ENCODE results near the gene AR. TPM values are rescaled to one million over a fixed set of nuclear protein-coding genes. Genes with fewer than 3 reads are reported as not detected.

AR gene, protein sequence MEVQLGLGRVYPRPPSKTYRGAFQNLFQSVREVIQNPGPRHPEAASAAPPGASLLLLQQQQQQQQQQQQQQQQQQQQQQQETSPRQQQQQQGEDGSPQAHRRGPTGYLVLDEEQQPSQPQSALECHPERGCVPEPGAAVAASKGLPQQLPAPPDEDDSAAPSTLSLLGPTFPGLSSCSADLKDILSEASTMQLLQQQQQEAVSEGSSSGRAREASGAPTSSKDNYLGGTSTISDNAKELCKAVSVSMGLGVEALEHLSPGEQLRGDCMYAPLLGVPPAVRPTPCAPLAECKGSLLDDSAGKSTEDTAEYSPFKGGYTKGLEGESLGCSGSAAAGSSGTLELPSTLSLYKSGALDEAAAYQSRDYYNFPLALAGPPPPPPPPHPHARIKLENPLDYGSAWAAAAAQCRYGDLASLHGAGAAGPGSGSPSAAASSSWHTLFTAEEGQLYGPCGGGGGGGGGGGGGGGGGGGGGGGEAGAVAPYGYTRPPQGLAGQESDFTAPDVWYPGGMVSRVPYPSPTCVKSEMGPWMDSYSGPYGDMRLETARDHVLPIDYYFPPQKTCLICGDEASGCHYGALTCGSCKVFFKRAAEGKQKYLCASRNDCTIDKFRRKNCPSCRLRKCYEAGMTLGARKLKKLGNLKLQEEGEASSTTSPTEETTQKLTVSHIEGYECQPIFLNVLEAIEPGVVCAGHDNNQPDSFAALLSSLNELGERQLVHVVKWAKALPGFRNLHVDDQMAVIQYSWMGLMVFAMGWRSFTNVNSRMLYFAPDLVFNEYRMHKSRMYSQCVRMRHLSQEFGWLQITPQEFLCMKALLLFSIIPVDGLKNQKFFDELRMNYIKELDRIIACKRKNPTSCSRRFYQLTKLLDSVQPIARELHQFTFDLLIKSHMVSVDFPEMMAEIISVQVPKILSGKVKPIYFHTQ
- total RNA-seq = not detected in 2 replicates

DNA sequence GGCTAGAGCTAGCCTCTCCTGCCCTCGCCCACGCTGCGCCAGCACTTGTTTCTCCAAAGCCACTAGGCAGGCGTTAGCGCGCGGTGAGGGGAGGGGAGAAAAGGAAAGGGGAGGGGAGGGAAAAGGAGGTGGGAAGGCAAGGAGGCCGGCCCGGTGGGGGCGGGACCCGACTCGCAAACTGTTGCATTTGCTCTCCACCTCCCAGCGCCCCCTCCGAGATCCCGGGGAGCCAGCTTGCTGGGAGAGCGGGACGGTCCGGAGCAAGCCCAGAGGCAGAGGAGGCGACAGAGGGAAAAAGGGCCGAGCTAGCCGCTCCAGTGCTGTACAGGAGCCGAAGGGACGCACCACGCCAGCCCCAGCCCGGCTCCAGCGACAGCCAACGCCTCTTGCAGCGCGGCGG is at the start of gene AR:
TSS of gene AR (plus strand) at position 204 of the 400 bp plus-strand sequence. CDS start 1,126 bp downstream, outside the sequence.
- ChIA-PET CTCF (no interaction called here), POLR2A (no interaction called here)
- Mint-ChIP-seq H3K9me3 (peaks cover 3% of the 10 kb centered on the region), H3K4me1 (no peaks in the 10 kb centered on the region), H3K4me3 (no peak within 1 kb of the TSS), H3K27ac (no peak within 1 kb of the TSS), H3K27me3 (peaks cover 8% of the 10 kb centered on the region), H3K36me3 (ENCODE audit: low read depth) (no peaks in the 10 kb centered on the region)
- ATAC-seq (ENCODE audit: low read depth) (no peak), DNase-seq (no peak)
- intact Hi-C loops (cut with micrococcal nuclease) = no loop called here
- TF ChIP-seq, protein P1, sequence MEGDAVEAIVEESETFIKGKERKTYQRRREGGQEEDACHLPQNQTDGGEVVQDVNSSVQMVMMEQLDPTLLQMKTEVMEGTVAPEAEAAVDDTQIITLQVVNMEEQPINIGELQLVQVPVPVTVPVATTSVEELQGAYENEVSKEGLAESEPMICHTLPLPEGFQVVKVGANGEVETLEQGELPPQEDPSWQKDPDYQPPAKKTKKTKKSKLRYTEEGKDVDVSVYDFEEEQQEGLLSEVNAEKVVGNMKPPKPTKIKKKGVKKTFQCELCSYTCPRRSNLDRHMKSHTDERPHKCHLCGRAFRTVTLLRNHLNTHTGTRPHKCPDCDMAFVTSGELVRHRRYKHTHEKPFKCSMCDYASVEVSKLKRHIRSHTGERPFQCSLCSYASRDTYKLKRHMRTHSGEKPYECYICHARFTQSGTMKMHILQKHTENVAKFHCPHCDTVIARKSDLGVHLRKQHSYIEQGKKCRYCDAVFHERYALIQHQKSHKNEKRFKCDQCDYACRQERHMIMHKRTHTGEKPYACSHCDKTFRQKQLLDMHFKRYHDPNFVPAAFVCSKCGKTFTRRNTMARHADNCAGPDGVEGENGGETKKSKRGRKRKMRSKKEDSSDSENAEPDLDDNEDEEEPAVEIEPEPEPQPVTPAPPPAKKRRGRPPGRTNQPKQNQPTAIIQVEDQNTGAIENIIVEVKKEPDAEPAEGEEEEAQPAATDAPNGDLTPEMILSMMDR (IDR thresholded peaks at IDR 0.05) = no peak

DNA sequence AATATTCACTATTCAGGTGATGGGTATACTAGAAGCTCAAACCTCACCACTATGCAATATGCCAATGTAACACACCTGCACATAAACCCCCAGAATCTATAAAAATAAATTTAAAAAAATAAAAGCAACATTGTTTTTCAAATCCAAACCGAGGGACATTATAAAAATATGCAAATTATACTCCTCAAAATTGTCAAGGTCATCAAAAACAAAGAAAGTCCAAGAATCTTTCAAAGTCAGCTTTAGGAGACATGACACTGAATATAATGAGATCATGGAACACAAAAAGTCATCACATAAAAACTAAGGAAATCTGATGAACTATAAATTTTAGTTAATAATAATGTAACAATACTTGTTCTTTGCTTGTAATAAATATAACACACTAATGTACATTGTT is 43.2 kb upstream of the AR start:
- CTCF ChIA-PET = no interaction called here
- POLR2A ChIA-PET = no interaction called here
- H3K9me3 Mint-ChIP-seq = no peaks in the 10 kb centered on the region
- ATAC-seq (ENCODE audit: low read depth) = no peak
- DNase-seq = no peak
- no peaks in the 10 kb centered on the region for H3K27me3 Mint-ChIP-seq
- H3K27ac Mint-ChIP-seq = no peak overlapping the region
- no peak overlapping the region for H3K4me3 Mint-ChIP-seq
- TF ChIP-seq, protein P1 (IDR thresholded peaks at IDR 0.05) = no peak
- H3K36me3 Mint-ChIP-seq (ENCODE audit: low read depth) = no peaks in the 10 kb centered on the region
- intact Hi-C loops (cut with micrococcal nuclease) = no loop called here
- H3K4me1 Mint-ChIP-seq = no peaks in the 10 kb centered on the region

DNA sequence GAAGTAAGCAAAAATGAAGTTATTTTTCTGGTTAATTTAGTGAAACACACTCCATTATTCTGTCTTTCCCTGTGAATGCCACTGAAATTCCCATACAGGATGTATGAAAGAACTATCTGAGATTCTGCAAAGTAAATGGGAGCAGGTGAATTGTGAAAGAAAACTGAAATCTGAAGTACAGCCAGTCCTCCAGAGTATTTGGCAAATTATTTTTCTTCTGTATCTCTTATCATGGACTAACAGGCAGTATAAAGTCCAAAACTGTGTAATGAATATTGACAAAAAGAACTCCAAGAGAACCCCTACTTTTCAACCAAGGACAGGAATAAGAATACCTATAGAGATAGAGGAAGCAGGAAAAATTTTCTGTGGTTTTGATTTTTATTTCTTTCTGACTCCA is 40.8 kb upstream of the AR start:
- TF ChIP-seq, protein P1 (IDR thresholded peaks at IDR 0.05) = no peak
- ChIA-PET CTCF (no interaction called here), POLR2A (no interaction called here)
- Mint-ChIP-seq H3K27ac (no peak overlapping the region), H3K27me3 (no peaks in the 10 kb centered on the region), H3K36me3 (ENCODE audit: low read depth) (no peaks in the 10 kb centered on the region), H3K9me3 (peaks cover 2% of the 10 kb centered on the region), H3K4me1 (no peaks in the 10 kb centered on the region), H3K4me3 (no peak overlapping the region)
- DNase-seq (no peak), ATAC-seq (ENCODE audit: low read depth) (no peak)
- intact Hi-C loops (cut with micrococcal nuclease) = no loop called here

DNA sequence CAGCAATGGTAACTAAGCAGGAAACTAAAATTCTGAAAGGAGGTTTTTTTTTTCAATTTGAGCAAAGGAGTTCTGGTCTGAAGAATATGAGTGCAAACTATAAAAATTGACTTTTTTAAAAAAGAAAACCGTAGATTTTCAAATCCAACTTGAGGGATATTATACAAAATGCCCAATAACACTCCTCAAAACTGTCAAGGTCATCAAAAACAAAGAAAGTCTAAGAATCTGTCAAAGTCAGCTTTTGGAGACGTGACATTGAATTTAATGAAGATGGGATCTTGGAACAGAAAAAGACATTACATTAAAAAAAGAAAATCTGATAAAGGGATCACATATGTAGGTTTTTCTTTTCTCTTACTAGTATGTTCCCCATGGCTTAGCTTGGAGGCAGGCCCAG is 40.4 kb upstream of the AR start:
- Mint-ChIP-seq H3K36me3 (ENCODE audit: low read depth) (no peaks in the 10 kb centered on the region), H3K27me3 (no peaks in the 10 kb centered on the region), H3K4me1 (no peaks in the 10 kb centered on the region), H3K4me3 (no peak overlapping the region), H3K27ac (no peak overlapping the region), H3K9me3 (peaks cover 2% of the 10 kb centered on the region)
- DNase-seq (no peak), ATAC-seq (ENCODE audit: low read depth) (no peak)
- ChIA-PET CTCF (no interaction called here), POLR2A (no interaction called here)
- TF ChIP-seq, protein P1 (IDR thresholded peaks at IDR 0.05) = no peak
- intact Hi-C loops (cut with micrococcal nuclease) = no loop called here

DNA sequence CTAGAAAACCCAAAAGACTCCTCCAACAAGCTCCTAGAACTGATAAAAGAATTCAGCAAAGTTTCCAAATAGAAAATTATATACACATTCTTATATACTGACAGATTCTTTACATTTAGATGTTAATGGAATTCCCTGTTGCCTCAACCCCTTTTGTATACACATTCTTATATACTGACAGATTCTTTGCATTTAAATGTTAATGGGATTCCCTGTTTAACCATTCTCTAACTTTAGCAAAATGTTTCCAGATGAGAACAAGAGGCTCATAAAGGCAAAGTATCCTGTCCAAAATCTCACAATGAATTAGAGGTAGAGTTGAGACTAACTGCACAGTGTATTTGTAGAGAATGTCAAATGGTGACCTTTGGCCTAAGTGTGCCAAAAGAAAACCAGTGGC is 23.1 kb upstream of the AR start:
- Mint-ChIP-seq H3K4me1 (no peaks in the 10 kb centered on the region), H3K36me3 (ENCODE audit: low read depth) (no peaks in the 10 kb centered on the region), H3K4me3 (no peak overlapping the region), H3K9me3 (no peaks in the 10 kb centered on the region), H3K27ac (no peak overlapping the region), H3K27me3 (no peaks in the 10 kb centered on the region)
- CTCF ChIA-PET = no interaction called here
- intact Hi-C loops (cut with micrococcal nuclease) = no loop called here
- no peak for DNase-seq
- POLR2A ChIA-PET = no interaction called here
- no peak for ATAC-seq (ENCODE audit: low read depth)
- TF ChIP-seq, protein P1 (IDR thresholded peaks at IDR 0.05) = no peak
